Keratinocyte (primary cell): ENCODE results near the gene FBLN5.

Experiments used
- EZH2 ChIP-seq: IDR thresholded peaks from one replicate; pipeline ENCODE4 v1.6.1; 2012; ENCODE audit warnings: inconsistent platforms, mild to moderate bottlenecking, low read length, moderate library complexity
- TF ChIP-seq, protein P1 (sequence below), 3 experiments: IDR thresholded peaks in 1 of 3; conservative IDR thresholded peaks in 1 of 3; optimal IDR thresholded peaks in 1 of 3; 2 replicates in 2 of 3; 3 replicates in 1 of 3; pipeline versions ENCODE3 to v1.5.1; 2011; ENCODE audit warnings: low read length in 3 of 3, mild to moderate bottlenecking in 3 of 3, moderate library complexity in 2 of 3, control low read depth in 1 of 3, inconsistent platforms in 1 of 3; ENCODE audit not compliant: insufficient read depth in 2 of 3; ENCODE audit errors: extremely low read depth in 1 of 3

DNA sequence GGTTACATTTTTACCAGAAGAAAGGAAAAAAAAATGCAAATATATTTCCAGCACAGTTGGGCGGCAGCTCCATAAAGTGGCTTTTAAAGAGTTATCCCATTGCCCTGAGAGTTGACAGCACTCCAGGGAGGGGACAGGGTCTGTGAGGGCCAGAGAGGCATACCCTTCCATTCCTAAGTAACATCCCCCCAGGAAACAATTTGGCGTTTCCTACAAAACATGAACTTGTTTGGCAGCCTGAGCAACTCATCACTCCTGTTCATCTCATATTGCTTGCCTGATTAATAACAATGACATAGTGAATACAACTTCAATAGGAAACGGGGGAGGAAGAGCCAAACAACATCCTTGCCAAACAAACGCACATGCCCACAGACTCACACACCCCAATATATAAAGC is 103.5 kb downstream of the FBLN5 start:
- TF ChIP-seq, protein P1, sequence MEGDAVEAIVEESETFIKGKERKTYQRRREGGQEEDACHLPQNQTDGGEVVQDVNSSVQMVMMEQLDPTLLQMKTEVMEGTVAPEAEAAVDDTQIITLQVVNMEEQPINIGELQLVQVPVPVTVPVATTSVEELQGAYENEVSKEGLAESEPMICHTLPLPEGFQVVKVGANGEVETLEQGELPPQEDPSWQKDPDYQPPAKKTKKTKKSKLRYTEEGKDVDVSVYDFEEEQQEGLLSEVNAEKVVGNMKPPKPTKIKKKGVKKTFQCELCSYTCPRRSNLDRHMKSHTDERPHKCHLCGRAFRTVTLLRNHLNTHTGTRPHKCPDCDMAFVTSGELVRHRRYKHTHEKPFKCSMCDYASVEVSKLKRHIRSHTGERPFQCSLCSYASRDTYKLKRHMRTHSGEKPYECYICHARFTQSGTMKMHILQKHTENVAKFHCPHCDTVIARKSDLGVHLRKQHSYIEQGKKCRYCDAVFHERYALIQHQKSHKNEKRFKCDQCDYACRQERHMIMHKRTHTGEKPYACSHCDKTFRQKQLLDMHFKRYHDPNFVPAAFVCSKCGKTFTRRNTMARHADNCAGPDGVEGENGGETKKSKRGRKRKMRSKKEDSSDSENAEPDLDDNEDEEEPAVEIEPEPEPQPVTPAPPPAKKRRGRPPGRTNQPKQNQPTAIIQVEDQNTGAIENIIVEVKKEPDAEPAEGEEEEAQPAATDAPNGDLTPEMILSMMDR (optimal IDR thresholded peaks at IDR 0.05 in 1 of 3, IDR thresholded peaks at IDR 0.05 in 1 of 3, conservative IDR thresholded peaks at IDR 0.05 in 1 of 3; ENCODE audit: extremely low read depth in 1 of 3, insufficient read depth in 2 of 3, low read length in 3 of 3) = no peak
- TF ChIP-seq EZH2 = no peak
